SU-DHL-6 (cell line): ENCODE data around the gene ZNF112.

Experiments used
- H2AFZ ChIP-seq: fragments of 200-600 bp; sonication (generic); 2 replicates; pipeline ENCODE4 v1.6.1; 2014; ENCODE audit warnings: low read depth, mild to moderate bottlenecking, moderate library complexity, mixed read lengths, antibody characterized with exemption, low read length; ENCODE audit not compliant: severe bottlenecking
- H3F3A ChIP-seq: fragments of 200-600 bp; shearing (Covaris generic); 2 replicates; pipeline ENCODE4 v1.6.0; 2016; ENCODE audit warnings: antibody characterized with exemption, mild to moderate bottlenecking; ENCODE audit not compliant: insufficient read depth
- H3K27ac ChIP-seq: fragments of 200-600 bp; sonication (generic); 2 replicates; pipeline ENCODE4 v1.5.1; 2016; ENCODE audit warnings: low read depth, mild to moderate bottlenecking, low read length, moderate library complexity, mixed read lengths
- H3K27me3 ChIP-seq: fragments of 200-600 bp; sonication (generic), shearing (Covaris generic); 2 replicates; pipeline ENCODE4 v1.6.0; 2014; ENCODE audit warnings: mild to moderate bottlenecking, low read length
- H3K36me3 ChIP-seq: fragments of 200-600 bp; sonication (generic); 2 replicates; pipeline ENCODE4 v1.6.1; 2014; ENCODE audit warnings: mild to moderate bottlenecking, low read length, mixed read lengths
- H3K4me2 ChIP-seq: fragments of 300-600, 200-600 bp; shearing (Covaris generic), sonication (generic); 2 replicates; pipeline ENCODE4 v1.6.0; 2014; ENCODE audit warnings: low read length, low read depth, mild to moderate bottlenecking; ENCODE audit not compliant: poor library complexity, severe bottlenecking
- H3K4me3 ChIP-seq: fragments of 200-600 bp; sonication (generic); 2 replicates; pipeline ENCODE4 v1.5.1; 2014; ENCODE audit warnings: antibody characterized with exemption, low read length, mild to moderate bottlenecking, mixed read lengths; ENCODE audit not compliant: insufficient read depth, poor library complexity, severe bottlenecking
- H3K79me2 ChIP-seq: fragments of 200-600 bp; sonication (generic); 2 replicates; pipeline ENCODE4 v1.6.1; 2014; ENCODE audit warnings: mild to moderate bottlenecking, low read length, moderate library complexity; ENCODE audit not compliant: insufficient read depth
- H3K9ac ChIP-seq: fragments of 200-600 bp; sonication (generic); 2 replicates; pipeline ENCODE4 v1.7.0; 2014; ENCODE audit warnings: mild to moderate bottlenecking, low read length
- H3K9me2 ChIP-seq: fragments of 200-600 bp; sonication (generic); replicated peaks from 2 replicates; pipeline ENCODE4 v1.6.1; 2014; ENCODE audit warnings: low read length; ENCODE audit not compliant: insufficient read depth
- H3K9me3 ChIP-seq: fragments of 200-600 bp; sonication (generic); 2 replicates; pipeline ENCODE4 v1.6.1; 2014; ENCODE audit warnings: low read length, mixed read lengths; ENCODE audit not compliant: insufficient read depth
- H4K20me1 ChIP-seq: fragments of 200-600 bp; sonication (generic); 2 replicates; pipeline ENCODE4 v1.6.1; 2014; ENCODE audit warnings: low read depth, mild to moderate bottlenecking, antibody characterized with exemption, low read length, moderate library complexity, mixed read lengths
- EZH2phosphoT487 ChIP-seq: fragments of 200-600 bp; sonication (generic), shearing (Covaris generic); conservative IDR thresholded peaks from 2 replicates; pipeline ENCODE4 v1.6.1; 2018; ENCODE audit warnings: mild to moderate bottlenecking, antibody characterized with exemption, low read length, moderate library complexity, mixed read lengths
- TF ChIP-seq, protein P1 (sequence below): fragments of 200-600 bp; sonication (generic); IDR thresholded peaks from one replicate; pipeline ENCODE4 v1.5.1; 2017; ENCODE audit warnings: antibody characterized with exemption, mild to moderate bottlenecking, low read length, moderate library complexity; ENCODE audit not compliant: insufficient read depth, poor library complexity, severe bottlenecking

ZNF112 gene

GRCh38 chr19:44308011-44308410, 48.5 kb downstream of the ZNF112 start:
- Histone ChIP-seq H4K20me1 (no peaks in the 10 kb centered on the region), H3F3A (no peaks in the 10 kb centered on the region), H3K9ac (no peak overlapping the region), H3K9me2 (no peaks in the 10 kb centered on the region), H2AFZ (no peak overlapping the region), H3K27me3 (no peaks in the 10 kb centered on the region), H3K4me3 (no peak overlapping the region), H3K36me3 (no peaks in the 10 kb centered on the region), H3K4me2 (no peak overlapping the region), H3K9me3 (no peaks in the 10 kb centered on the region), H3K79me2 (peaks cover 8% of the 10 kb centered on the region; the same call in 1 of the 2 replicates), H3K27ac (no peak overlapping the region)
- no peak for TF ChIP-seq EZH2phosphoT487
- TF ChIP-seq, protein P1, sequence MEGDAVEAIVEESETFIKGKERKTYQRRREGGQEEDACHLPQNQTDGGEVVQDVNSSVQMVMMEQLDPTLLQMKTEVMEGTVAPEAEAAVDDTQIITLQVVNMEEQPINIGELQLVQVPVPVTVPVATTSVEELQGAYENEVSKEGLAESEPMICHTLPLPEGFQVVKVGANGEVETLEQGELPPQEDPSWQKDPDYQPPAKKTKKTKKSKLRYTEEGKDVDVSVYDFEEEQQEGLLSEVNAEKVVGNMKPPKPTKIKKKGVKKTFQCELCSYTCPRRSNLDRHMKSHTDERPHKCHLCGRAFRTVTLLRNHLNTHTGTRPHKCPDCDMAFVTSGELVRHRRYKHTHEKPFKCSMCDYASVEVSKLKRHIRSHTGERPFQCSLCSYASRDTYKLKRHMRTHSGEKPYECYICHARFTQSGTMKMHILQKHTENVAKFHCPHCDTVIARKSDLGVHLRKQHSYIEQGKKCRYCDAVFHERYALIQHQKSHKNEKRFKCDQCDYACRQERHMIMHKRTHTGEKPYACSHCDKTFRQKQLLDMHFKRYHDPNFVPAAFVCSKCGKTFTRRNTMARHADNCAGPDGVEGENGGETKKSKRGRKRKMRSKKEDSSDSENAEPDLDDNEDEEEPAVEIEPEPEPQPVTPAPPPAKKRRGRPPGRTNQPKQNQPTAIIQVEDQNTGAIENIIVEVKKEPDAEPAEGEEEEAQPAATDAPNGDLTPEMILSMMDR = no peak

DNA sequence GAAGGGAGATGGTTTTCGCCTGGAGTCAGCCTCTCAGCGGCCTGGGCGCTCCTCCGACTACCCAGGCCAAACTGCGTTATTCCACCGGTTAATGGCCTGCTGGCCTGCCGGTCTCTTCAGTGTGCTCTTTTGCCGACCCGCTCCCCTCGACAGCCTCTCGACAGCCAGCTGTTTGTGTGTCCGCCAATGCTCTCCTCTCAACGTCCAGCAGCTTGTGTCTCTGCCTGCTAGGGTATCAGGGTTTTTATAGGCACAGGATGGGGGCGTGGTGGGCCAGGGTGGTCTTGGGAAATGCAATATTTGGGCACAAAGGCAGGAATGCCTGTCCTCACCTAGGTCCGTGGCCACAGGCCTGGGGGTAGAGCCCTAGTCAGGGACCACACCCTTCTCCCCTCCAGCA, 50.2 kb downstream of the ZNF112 start:
- H4K20me1 ChIP-seq = no peaks in the 10 kb centered on the region
- H3F3A ChIP-seq = no peaks in the 10 kb centered on the region
- no peaks in the 10 kb centered on the region for H3K9me3 ChIP-seq
- H3K36me3 ChIP-seq = peaks cover 5% of the 10 kb centered on the region; the same call in 1 of the 2 replicates
- H3K4me3 ChIP-seq = no peak overlapping the region
- H3K27ac ChIP-seq = no peak overlapping the region
- no peaks in the 10 kb centered on the region for H3K9me2 ChIP-seq
- H3K27me3 ChIP-seq = no peaks in the 10 kb centered on the region
- no peak overlapping the region for H2AFZ ChIP-seq
- peaks cover 8% of the 10 kb centered on the region; the same call in 1 of the 2 replicates for H3K79me2 ChIP-seq
- no peak overlapping the region for H3K9ac ChIP-seq
- no peak overlapping the region for H3K4me2 ChIP-seq
- TF ChIP-seq, protein P1 = no peak
- TF ChIP-seq EZH2phosphoT487 = no peak

DNA sequence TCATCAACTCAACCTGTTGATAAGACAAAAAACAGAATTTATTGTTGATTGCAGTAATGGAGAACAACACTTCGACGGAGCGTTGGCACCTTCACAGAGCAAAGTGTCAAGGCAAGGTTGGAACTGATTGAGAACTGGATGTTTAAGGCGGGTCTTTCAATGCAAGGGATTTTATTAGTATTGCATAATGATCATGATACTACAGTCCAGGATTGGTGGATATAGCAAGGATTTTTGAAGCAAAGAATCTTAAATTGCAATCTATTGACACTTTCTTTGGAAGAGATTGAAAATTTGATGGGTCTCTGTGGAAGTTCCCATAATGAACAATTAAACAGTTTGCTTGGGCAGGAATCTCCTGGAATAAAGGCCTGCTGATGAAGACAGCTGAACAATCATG, 51.0 kb downstream of the ZNF112 start:
- Histone ChIP-seq H3K9me3 (no peaks in the 10 kb centered on the region), H3K27me3 (no peaks in the 10 kb centered on the region), H3K9ac (no peak overlapping the region), H3K79me2 (peaks cover 8% of the 10 kb centered on the region; the same call in 1 of the 2 replicates), H3K9me2 (no peaks in the 10 kb centered on the region), H4K20me1 (no peaks in the 10 kb centered on the region), H3F3A (no peaks in the 10 kb centered on the region), H3K36me3 (peaks cover 5% of the 10 kb centered on the region; the same call in 1 of the 2 replicates), H3K4me2 (peak overlapping the region; percentile 78), H2AFZ (peak overlapping the region; percentile 90), H3K4me3 (peak overlapping the region; percentile 70), H3K27ac (no peak overlapping the region)
- TF ChIP-seq, protein P1 = no peak
- TF ChIP-seq EZH2phosphoT487 = no peak
